SK-N-SH treated with all-trans-retinoic acid at 6 μM for 48 hours (cell line): ENCODE results near the gene COPS9.

Source experiments
- ARNTL ChIP-seq: fragments of 450-650 bp; formaldehyde crosslinking; IDR thresholded peaks from 2 replicates; pipeline ENCODE4 v1.5.0; 2020; ENCODE audit warnings: low read depth, mild to moderate bottlenecking, moderate library complexity, borderline replicate concordance
- BACH2 ChIP-seq: fragments of 250-450 bp; sonication (Bioruptor Pico); IDR thresholded peaks from 2 replicates; pipeline ENCODE4 v1.9.0; 2021; ENCODE audit warnings: mild to moderate bottlenecking, borderline replicate concordance
- CSRNP3 ChIP-seq: fragments of 250-450 bp; sonication (Bioruptor Pico); IDR thresholded peaks from 2 replicates; pipeline ENCODE4 v1.5.1; 2021; ENCODE audit warnings: mild to moderate bottlenecking, moderate library complexity
- ESRRG ChIP-seq: fragments of 250-450 bp; sonication (Bioruptor Pico); IDR thresholded peaks from 2 replicates; pipeline ENCODE4 v1.6.1; 2021; ENCODE audit warnings: mild to moderate bottlenecking
- GLIS3 ChIP-seq: fragments of 250-450 bp; sonication (Bioruptor Pico); IDR thresholded peaks from 2 replicates; pipeline ENCODE4 v1.5.0; 2020; ENCODE audit warnings: mild to moderate bottlenecking, moderate library complexity
- ISL1 ChIP-seq: fragments of 250-450 bp; sonication (Bioruptor Pico); IDR thresholded peaks from 2 replicates; pipeline ENCODE4 v2.1.2; 2022; ENCODE audit warnings: mild to moderate bottlenecking, moderate library complexity
- PATZ1 ChIP-seq: fragments of 250-450 bp; sonication (Bioruptor Pico); IDR thresholded peaks from 2 replicates; pipeline ENCODE4 v1.8.0; 2020; ENCODE audit warnings: mild to moderate bottlenecking, moderate library complexity, borderline replicate concordance
- PPARA ChIP-seq: fragments of 250-450 bp; sonication (Bioruptor Pico); IDR thresholded peaks from 2 replicates; pipeline ENCODE4 v1.5.0; 2020; ENCODE audit warnings: mild to moderate bottlenecking, borderline replicate concordance
- RARB ChIP-seq: fragments of 250-450 bp; sonication (Bioruptor Pico); IDR thresholded peaks from 2 replicates; pipeline ENCODE4 v1.8.0; 2021; ENCODE audit warnings: mild to moderate bottlenecking, moderate library complexity
- TCF4 ChIP-seq: fragments of 250-450 bp; sonication (Bioruptor Pico); IDR thresholded peaks from 2 replicates; pipeline ENCODE4 v1.8.0; 2021; ENCODE audit warnings: mild to moderate bottlenecking, moderate library complexity, borderline replicate concordance
- ZNF565 ChIP-seq: fragments of 450-650 bp; formaldehyde crosslinking; conservative IDR thresholded peaks from 2 replicates; pipeline ENCODE4 v1.5.0; 2020; ENCODE audit warnings: low read depth, mild to moderate bottlenecking, moderate library complexity
- ZNF70 ChIP-seq: fragments of 450-650 bp; formaldehyde crosslinking; IDR thresholded peaks from 2 replicates; pipeline ENCODE4 v1.5.0; 2020; ENCODE audit warnings: mild to moderate bottlenecking, moderate library complexity
- TF ChIP-seq, protein P1 (sequence below): fragments of 250-450 bp; sonication (Bioruptor Pico); IDR thresholded peaks from 2 replicates; pipeline ENCODE4 v1.5.1; 2020; ENCODE audit warnings: low read depth, mild to moderate bottlenecking, moderate library complexity

DNA sequence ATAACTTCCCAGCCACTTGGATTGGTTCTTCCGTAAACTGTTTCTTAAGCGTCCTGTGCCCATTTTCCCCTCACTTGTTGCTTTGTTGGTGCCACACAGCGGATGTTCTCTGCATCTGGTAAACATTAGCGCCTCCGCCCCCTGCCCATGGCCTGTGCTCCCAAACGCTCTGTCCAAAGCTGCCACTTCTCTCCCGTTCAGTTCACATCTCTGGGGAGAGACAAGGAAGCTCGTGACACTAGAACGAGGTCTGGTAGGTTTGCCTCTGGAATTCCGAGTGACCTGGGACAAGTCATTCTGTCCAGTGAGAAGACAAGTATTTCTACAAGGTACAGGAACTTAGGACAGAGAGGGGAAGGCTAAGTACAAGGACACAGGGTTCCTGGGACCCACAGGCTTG lies 9.4 kb downstream of the COPS9 start:
- TF ChIP-seq ARNTL: no peak
- no peak for TF ChIP-seq RARB
- TF ChIP-seq PPARA (CRISPR knock-in tag): no peak
- TF ChIP-seq TCF4 (CRISPR knock-in tag): no peak
- TF ChIP-seq GLIS3 (CRISPR knock-in tag): no peak
- TF ChIP-seq CSRNP3 (CRISPR knock-in tag): no peak
- TF ChIP-seq ZNF565 (CRISPR knock-in tag): no peak
- no peak for TF ChIP-seq ZNF70
- TF ChIP-seq ISL1 (CRISPR knock-in tag): no peak
- no peak for TF ChIP-seq ESRRG (CRISPR knock-in tag)
- TF ChIP-seq, protein P1, sequence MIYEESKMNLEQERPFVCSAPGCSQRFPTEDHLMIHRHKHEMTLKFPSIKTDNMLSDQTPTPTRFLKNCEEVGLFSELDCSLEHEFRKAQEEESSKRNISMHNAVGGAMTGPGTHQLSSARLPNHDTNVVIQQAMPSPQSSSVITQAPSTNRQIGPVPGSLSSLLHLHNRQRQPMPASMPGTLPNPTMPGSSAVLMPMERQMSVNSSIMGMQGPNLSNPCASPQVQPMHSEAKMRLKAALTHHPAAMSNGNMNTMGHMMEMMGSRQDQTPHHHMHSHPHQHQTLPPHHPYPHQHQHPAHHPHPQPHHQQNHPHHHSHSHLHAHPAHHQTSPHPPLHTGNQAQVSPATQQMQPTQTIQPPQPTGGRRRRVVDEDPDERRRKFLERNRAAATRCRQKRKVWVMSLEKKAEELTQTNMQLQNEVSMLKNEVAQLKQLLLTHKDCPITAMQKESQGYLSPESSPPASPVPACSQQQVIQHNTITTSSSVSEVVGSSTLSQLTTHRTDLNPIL (CRISPR knock-in tag): no peak
- no peak for TF ChIP-seq PATZ1 (CRISPR knock-in tag)
- TF ChIP-seq BACH2: no peak
